HL-60 (cell line): Measurements from ENCODE around the gene TNNT2.

Source experiments
- DNase-seq, 2 experiments: peaks; one replicate each; pipeline ENCODE4 v3.0.0-alpha.2; 2010 to 2020; ENCODE audit warnings: low read depth in 1 of 2, low spot score in 1 of 2
- H3K27ac ChIP-seq: fragments of 250-450 bp; sonication (Bioruptor Pico); replicated peaks from 2 replicates; pipeline ENCODE4 v1.5.1; 2020; ENCODE audit warnings: mild to moderate bottlenecking, moderate library complexity
- H3K27me3 ChIP-seq: fragments of 250-450 bp; sonication (Bioruptor Pico); 2 replicates; pipeline ENCODE4 v1.5.1; 2021; ENCODE audit warnings: mild to moderate bottlenecking, moderate library complexity; ENCODE audit not compliant: insufficient read depth, poor library complexity, severe bottlenecking
- H3K4me3 ChIP-seq: replicated peaks from 2 replicates; pipeline ENCODE4 v1.5.1; 2011; ENCODE audit warnings: mild to moderate bottlenecking, control low read depth, low read length; ENCODE audit not compliant: insufficient read depth
- GABPA ChIP-seq: IDR thresholded peaks from 2 replicates; pipeline ENCODE4 v1.6.1; 2012; ENCODE audit warnings: low read depth
- POLR2AphosphoS5 ChIP-seq: IDR thresholded peaks from 2 replicates; pipeline ENCODE4 v1.6.1; 2012; ENCODE audit warnings: low read depth
- SPI1 ChIP-seq: IDR thresholded peaks from 2 replicates; pipeline ENCODE4 v1.6.1; 2012; ENCODE audit warnings: low read depth, mild to moderate bottlenecking, borderline replicate concordance
- TF ChIP-seq, protein P1 (sequence below): IDR thresholded peaks from 2 replicates; pipeline ENCODE4 v1.6.1; 2012; ENCODE audit warnings: low read depth; ENCODE audit not compliant: insufficient replicate concordance
- TF ChIP-seq, protein P2 (sequence below): IDR thresholded peaks from one replicate; pipeline ENCODE4 v1.5.1; 2011; ENCODE audit warnings: low read length, control low read depth, inconsistent platforms; ENCODE audit not compliant: insufficient read depth

TNNT2 gene

DNA sequence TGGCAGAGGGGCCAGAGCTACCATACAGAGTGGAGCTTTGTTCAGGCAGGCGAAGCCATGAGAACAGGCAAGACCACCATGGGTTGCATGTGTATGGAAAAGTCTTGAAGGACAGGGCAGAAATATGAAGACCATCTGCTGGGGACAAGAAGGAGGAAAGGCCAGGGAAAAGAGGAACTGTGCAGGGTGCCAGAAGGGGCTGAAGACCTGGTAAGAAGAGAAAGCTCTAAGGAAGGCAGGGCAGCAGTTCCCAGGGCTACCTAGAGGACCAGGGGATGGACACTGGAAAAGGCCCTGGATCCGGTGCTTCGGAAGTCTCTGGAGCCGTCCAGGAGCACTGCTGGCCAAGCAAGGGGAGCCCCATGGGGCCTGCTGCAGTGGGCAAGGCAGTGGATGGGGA, 50.8 kb downstream of the TNNT2 start:
- Histone ChIP-seq H3K27me3 (no peaks in the 10 kb centered on the region), H3K4me3 (no peak overlapping the region), H3K27ac (no peak overlapping the region)
- DNase-seq: no peak
- TF ChIP-seq SPI1: peak; percentile 57
- TF ChIP-seq GABPA: no peak

DNA sequence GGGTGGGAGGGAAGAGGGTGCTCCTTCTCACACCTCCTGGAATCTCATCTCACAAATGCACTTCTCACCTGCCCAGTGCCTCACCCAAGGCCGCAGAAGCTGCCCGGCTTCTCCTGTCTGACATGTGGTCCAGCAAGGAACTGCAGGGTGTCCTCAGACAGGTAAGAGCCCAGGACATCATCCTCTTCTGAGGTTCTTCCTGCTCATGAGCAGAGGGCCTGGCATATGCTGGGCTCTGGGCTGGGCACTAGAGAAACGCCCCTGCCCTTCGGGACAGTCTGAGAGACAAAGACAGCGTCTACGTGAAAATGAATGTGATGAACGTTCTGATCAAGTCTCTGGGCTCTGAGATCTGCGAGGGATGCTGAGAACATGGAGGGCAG, 51.8 kb downstream of the TNNT2 start:
- TF ChIP-seq, protein P1, sequence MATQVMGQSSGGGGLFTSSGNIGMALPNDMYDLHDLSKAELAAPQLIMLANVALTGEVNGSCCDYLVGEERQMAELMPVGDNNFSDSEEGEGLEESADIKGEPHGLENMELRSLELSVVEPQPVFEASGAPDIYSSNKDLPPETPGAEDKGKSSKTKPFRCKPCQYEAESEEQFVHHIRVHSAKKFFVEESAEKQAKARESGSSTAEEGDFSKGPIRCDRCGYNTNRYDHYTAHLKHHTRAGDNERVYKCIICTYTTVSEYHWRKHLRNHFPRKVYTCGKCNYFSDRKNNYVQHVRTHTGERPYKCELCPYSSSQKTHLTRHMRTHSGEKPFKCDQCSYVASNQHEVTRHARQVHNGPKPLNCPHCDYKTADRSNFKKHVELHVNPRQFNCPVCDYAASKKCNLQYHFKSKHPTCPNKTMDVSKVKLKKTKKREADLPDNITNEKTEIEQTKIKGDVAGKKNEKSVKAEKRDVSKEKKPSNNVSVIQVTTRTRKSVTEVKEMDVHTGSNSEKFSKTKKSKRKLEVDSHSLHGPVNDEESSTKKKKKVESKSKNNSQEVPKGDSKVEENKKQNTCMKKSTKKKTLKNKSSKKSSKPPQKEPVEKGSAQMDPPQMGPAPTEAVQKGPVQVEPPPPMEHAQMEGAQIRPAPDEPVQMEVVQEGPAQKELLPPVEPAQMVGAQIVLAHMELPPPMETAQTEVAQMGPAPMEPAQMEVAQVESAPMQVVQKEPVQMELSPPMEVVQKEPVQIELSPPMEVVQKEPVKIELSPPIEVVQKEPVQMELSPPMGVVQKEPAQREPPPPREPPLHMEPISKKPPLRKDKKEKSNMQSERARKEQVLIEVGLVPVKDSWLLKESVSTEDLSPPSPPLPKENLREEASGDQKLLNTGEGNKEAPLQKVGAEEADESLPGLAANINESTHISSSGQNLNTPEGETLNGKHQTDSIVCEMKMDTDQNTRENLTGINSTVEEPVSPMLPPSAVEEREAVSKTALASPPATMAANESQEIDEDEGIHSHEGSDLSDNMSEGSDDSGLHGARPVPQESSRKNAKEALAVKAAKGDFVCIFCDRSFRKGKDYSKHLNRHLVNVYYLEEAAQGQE: no peak
- TF ChIP-seq GABPA (no peak), SPI1 (no peak), POLR2AphosphoS5 (no peak)
- TF ChIP-seq, protein P2, sequence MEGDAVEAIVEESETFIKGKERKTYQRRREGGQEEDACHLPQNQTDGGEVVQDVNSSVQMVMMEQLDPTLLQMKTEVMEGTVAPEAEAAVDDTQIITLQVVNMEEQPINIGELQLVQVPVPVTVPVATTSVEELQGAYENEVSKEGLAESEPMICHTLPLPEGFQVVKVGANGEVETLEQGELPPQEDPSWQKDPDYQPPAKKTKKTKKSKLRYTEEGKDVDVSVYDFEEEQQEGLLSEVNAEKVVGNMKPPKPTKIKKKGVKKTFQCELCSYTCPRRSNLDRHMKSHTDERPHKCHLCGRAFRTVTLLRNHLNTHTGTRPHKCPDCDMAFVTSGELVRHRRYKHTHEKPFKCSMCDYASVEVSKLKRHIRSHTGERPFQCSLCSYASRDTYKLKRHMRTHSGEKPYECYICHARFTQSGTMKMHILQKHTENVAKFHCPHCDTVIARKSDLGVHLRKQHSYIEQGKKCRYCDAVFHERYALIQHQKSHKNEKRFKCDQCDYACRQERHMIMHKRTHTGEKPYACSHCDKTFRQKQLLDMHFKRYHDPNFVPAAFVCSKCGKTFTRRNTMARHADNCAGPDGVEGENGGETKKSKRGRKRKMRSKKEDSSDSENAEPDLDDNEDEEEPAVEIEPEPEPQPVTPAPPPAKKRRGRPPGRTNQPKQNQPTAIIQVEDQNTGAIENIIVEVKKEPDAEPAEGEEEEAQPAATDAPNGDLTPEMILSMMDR: no peak
- Histone ChIP-seq H3K27ac (no peak overlapping the region), H3K4me3 (no peak overlapping the region), H3K27me3 (no peaks in the 10 kb centered on the region)
- DNase-seq: no peak

DNA sequence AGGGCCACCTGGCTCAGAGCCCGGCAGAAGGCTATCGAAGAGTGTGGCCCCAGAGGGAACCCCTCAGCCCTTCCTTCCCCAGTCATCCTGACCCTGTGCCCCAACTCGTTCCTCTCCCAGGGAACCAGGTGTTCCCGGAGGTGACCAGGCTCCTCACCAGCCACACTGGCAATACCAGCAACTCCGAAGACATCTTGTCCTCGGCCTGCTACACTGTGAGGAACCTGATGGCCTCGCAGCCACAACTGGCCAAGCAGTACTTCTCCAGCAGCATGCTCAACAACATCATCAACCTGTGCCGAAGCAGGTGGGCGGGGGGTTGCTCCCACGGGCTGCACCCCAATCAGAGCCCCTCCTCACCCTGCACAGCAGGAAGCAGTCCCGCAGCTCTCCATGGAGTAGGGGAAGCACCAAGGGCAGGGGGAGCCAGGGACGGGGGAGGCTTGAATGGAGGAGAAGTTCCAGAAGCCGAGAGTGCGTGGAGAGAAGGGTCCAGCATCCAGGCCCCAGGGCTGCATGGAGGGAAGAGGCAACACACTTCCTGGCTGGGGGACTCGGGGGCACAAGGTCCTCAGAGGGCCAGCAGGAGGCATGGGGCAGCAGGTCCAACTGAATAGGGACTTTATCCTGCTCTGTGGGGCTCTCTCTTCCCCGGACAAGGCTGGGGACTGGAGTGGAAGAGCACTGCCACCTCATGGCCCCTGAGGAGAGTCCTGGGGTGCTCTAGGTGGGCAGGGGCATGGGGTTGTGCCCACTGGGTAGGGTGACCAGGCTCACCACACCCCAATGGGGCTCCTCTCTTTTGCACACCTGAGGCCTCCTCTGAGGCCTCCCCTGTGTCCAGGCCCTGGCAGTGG, 52.4 kb downstream of the TNNT2 start:
- Histone ChIP-seq H3K4me3 (no peak overlapping the region), H3K27ac (no peak overlapping the region), H3K27me3 (no peaks in the 10 kb centered on the region)
- DNase-seq: no peak
- TF ChIP-seq POLR2AphosphoS5 (no peak), GABPA (no peak), SPI1 (no peak)
- TF ChIP-seq, protein P2: no peak
- TF ChIP-seq, protein P1: no peak

DNA sequence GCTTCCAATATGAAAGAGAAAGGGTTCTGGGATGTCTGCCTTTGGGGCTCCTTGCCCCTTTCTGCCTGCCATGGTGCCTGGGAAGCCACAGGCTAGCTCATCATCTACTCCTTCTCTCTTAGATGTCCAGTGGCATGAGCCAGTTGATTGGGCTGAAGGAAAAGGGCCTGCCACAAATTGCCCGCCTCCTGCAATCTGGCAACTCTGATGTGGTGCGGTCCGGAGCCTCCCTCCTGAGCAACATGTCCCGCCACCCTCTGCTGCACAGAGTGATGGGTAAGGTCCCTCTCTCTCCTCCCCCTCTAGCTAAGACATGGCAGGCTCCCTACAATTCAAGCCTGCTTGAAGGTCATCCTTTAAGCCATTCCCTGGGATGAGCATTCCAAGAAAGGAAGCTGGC, 53.2 kb downstream of the TNNT2 start:
- no peaks in the 10 kb centered on the region for H3K27me3 ChIP-seq
- TF ChIP-seq POLR2AphosphoS5 (no peak), GABPA (no peak), SPI1 (no peak)
- TF ChIP-seq, protein P1: no peak
- TF ChIP-seq, protein P2: no peak
- DNase-seq: no peak
- no peak overlapping the region for H3K4me3 ChIP-seq
- no peak overlapping the region for H3K27ac ChIP-seq
